Measurements from ENCODE around the gene NSRP1. TPM values are rescaled to one million over a fixed set of nuclear protein-coding genes. Genes with fewer than 3 reads are reported as not detected.

NSRP1 gene
- total and polyA plus RNA-seq, 4 donors: 22.3 to 33.5 (median 23.8) TPM

DNA sequence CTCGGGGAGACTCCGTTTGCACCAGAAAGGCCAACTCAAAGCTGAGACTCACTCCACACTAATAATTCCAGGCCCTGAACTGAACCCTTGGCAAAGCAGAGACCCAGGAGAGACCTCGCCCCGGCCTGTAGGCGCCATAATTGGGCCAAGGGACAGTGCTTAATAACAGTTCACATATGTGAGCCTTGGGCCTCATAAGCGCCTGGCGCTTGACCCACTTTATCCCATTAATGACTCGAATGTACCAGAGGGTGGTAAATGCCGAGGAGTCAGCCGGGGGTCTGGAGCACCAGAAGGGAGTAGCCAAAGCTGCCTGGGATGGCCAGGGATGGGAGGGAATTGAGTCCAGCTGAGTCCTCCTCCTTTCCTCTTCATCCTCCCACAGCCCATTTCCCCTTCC is 94.3 kb downstream of the NSRP1 start:
- no peak overlapping the region for H3K9ac ChIP-seq (ENCODE audit: insufficient read depth in 1 of 2, low read length in 2 of 2)
- no peak for DNase-seq
- TF ChIP-seq, protein P1, sequence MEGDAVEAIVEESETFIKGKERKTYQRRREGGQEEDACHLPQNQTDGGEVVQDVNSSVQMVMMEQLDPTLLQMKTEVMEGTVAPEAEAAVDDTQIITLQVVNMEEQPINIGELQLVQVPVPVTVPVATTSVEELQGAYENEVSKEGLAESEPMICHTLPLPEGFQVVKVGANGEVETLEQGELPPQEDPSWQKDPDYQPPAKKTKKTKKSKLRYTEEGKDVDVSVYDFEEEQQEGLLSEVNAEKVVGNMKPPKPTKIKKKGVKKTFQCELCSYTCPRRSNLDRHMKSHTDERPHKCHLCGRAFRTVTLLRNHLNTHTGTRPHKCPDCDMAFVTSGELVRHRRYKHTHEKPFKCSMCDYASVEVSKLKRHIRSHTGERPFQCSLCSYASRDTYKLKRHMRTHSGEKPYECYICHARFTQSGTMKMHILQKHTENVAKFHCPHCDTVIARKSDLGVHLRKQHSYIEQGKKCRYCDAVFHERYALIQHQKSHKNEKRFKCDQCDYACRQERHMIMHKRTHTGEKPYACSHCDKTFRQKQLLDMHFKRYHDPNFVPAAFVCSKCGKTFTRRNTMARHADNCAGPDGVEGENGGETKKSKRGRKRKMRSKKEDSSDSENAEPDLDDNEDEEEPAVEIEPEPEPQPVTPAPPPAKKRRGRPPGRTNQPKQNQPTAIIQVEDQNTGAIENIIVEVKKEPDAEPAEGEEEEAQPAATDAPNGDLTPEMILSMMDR (IDR thresholded peaks at IDR 0.05; ENCODE audit: control extremely low read depth, extremely low read depth): no peak
- peaks cover 0 to 1% (median 0%) of the 10 kb centered on the region in 5 donors for H3K4me1 ChIP-seq (ENCODE audit: control insufficient read depth in 5 of 5, insufficient read depth in 5 of 5, low read length in 5 of 5)
- H3K27ac ChIP-seq (ENCODE audit: low read depth in 1 of 2, low read length in 1 of 2): peak overlapping the region in 1 of 2 donors; percentile 1
- 91 to 97% methylated on average over 10 of the region's 10 CpGs for WGBS, 2 donors
- no peak for ATAC-seq (ENCODE audit: insufficient read depth, low FRiP score)
- no peaks in the 10 kb centered on the region for H3K36me3 ChIP-seq (ENCODE audit: control insufficient read depth in 4 of 4, insufficient read depth in 4 of 4, low read length in 4 of 4)
- H3K4me3 ChIP-seq: no peak overlapping the region
- H3K27me3 ChIP-seq (ENCODE audit: control insufficient read depth in 3 of 3, insufficient read depth in 3 of 3, low read length in 2 of 3): no peaks in the 10 kb centered on the region
- H3K9me3 ChIP-seq (ENCODE audit: control insufficient read depth in 4 of 4, insufficient read depth in 3 of 4, low read length in 3 of 4): peaks cover 0 to 3% (median 0%) of the 10 kb centered on the region in 4 donors

DNA sequence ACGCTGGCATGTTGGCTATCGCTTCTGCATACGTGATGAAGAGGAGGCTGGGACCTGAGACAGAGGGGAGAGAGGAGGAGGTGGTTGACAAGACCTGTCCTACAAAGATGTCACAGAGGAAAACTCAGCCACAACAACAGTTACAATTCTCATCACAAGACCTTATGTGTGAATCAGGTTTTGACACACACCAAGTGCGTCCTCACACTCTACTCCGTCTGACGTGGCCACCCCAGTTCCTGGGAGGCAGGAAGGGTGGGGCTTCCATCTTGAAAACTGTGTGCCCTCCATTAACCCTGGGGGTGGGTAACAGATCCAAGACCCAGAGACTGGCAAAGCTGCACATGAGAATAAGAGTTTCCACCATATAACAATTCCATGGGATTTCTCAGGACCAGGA is 94.8 kb downstream of the NSRP1 start:
- Histone ChIP-seq H3K27me3 (ENCODE audit: control insufficient read depth in 3 of 3, insufficient read depth in 3 of 3, low read length in 2 of 3) (no peaks in the 10 kb centered on the region), H3K36me3 (ENCODE audit: control insufficient read depth in 4 of 4, insufficient read depth in 4 of 4, low read length in 4 of 4) (no peaks in the 10 kb centered on the region), H3K27ac (ENCODE audit: low read depth in 1 of 2, low read length in 1 of 2) (peak overlapping the region in 1 of 2 donors; percentile 1), H3K4me3 (no peak overlapping the region), H3K9ac (ENCODE audit: insufficient read depth in 1 of 2, low read length in 2 of 2) (no peak overlapping the region), H3K4me1 (ENCODE audit: control insufficient read depth in 5 of 5, insufficient read depth in 5 of 5, low read length in 5 of 5) (peaks cover 0 to 1% (median 0%) of the 10 kb centered on the region in 5 donors), H3K9me3 (ENCODE audit: control insufficient read depth in 4 of 4, insufficient read depth in 3 of 4, low read length in 3 of 4) (peaks cover 0 to 3% (median 0%) of the 10 kb centered on the region in 4 donors)
- WGBS, 2 donors: 70 to 84% methylated on average over 6 of the region's 6 CpGs
- DNase-seq (no peak), ATAC-seq (ENCODE audit: insufficient read depth, low FRiP score) (no peak)
- TF ChIP-seq, protein P1 (IDR thresholded peaks at IDR 0.05; ENCODE audit: control extremely low read depth, extremely low read depth): no peak

DNA sequence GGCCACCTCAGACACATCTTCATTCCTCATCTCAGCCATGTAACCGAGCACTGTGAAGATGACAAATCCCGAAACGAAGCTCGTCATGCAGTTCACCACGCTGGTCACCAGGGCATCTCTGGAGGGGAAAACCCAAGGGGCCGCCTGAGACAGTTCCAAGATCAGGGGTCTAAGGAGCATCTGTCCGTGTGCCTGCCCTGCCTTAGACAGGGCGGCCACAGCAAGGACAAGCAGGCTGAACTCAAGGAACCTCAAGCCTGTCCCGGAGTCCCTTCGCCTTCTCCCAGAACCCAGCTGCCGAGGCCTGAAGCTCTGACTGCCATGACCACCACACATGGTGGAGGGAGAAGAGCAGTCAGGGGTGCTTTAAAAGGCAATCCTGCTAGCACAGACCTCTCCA is 96.1 kb downstream of the NSRP1 start:
- WGBS, 2 donors: 90 to 94% methylated on average over 11 of the region's 11 CpGs
- no peak for ATAC-seq (ENCODE audit: insufficient read depth, low FRiP score)
- peak overlapping the region in 1 of 2 donors; percentile 12 for H3K27ac ChIP-seq (ENCODE audit: low read depth in 1 of 2, low read length in 1 of 2)

More for the DNA sequence above, 96.1 kb downstream of the NSRP1 start:
- H3K4me1 ChIP-seq (ENCODE audit: control insufficient read depth in 5 of 5, insufficient read depth in 5 of 5, low read length in 5 of 5): peaks cover 0 to 1% (median 0%) of the 10 kb centered on the region in 5 donors
- H3K4me3 ChIP-seq: no peak overlapping the region
- peaks cover 0 to 3% (median 0%) of the 10 kb centered on the region in 4 donors for H3K9me3 ChIP-seq (ENCODE audit: control insufficient read depth in 4 of 4, insufficient read depth in 3 of 4, low read length in 3 of 4)
- H3K9ac ChIP-seq (ENCODE audit: insufficient read depth in 1 of 2, low read length in 2 of 2): no peak overlapping the region
- no peaks in the 10 kb centered on the region for H3K27me3 ChIP-seq (ENCODE audit: control insufficient read depth in 3 of 3, insufficient read depth in 3 of 3, low read length in 2 of 3)
- H3K36me3 ChIP-seq (ENCODE audit: control insufficient read depth in 4 of 4, insufficient read depth in 4 of 4, low read length in 4 of 4): no peaks in the 10 kb centered on the region
- TF ChIP-seq, protein P1 (IDR thresholded peaks at IDR 0.05; ENCODE audit: control extremely low read depth, extremely low read depth): no peak
- DNase-seq: no peak
